Immature natural killer cell (primary cell): ENCODE measurements around the gene PRCC. TPM values are rescaled to one million over a fixed set of nuclear protein-coding genes. Genes with fewer than 3 reads are reported as not detected.

Experiments used
- DNase-seq, 3 donors: peaks; one replicate each; pipeline ENCODE4 v3.0.0; 2022; ENCODE audit warnings: mixed read lengths in 1 of 3
- H3K27ac Mint-ChIP-seq, 6 donors: one replicate each; pipeline ENCODE4 v1.8.0; 2020; ENCODE audit warnings: mixed read lengths in 6 of 6, mild to moderate bottlenecking in 5 of 6, inconsistent platforms in 4 of 6, moderate library complexity in 3 of 6
- H3K27me3 Mint-ChIP-seq, 3 donors: one replicate each; pipeline ENCODE4 v1.8.0; 2020 to 2021; ENCODE audit warnings: low read depth in 3 of 3, mild to moderate bottlenecking in 3 of 3, mixed read lengths in 3 of 3, moderate library complexity in 3 of 3, inconsistent platforms in 1 of 3
- H3K36me3 Mint-ChIP-seq, 3 donors: one replicate each; pipeline ENCODE4 v1.8.0; 2020; ENCODE audit warnings: mixed read lengths in 3 of 3, inconsistent platforms in 2 of 3, mild to moderate bottlenecking in 2 of 3
- H3K4me1 Mint-ChIP-seq, 2 donors: one replicate each; pipeline ENCODE4 v1.8.0; 2020; ENCODE audit warnings: inconsistent platforms in 2 of 2, mild to moderate bottlenecking in 2 of 2, mixed read lengths in 2 of 2, moderate library complexity in 1 of 2
- H3K4me3 Mint-ChIP-seq, 5 donors: one replicate each; pipeline ENCODE4 v1.8.0; 2020; ENCODE audit warnings: mild to moderate bottlenecking in 5 of 5, mixed read lengths in 5 of 5, inconsistent platforms in 3 of 5, moderate library complexity in 3 of 5
- H3K9me3 Mint-ChIP-seq, 6 donors: one replicate each; pipeline ENCODE4 v1.8.0; 2020; ENCODE audit warnings: mild to moderate bottlenecking in 6 of 6, mixed read lengths in 6 of 6, inconsistent platforms in 4 of 6, moderate library complexity in 3 of 6
- polyA plus RNA-seq, 3 donors: library from polyadenylated mRNA; unstranded; fragments of 300-500 nt; fragmentation: Illumina TruSeq; gene quantifications; one replicate each; pipeline ENCODE4 v1.2.3, GENCODE V29; 2021

The PRCC gene
- polyA plus RNA-seq, 3 donors from 2014 or later: 25.9 to 55.6 (median 32.8) TPM

DNA sequence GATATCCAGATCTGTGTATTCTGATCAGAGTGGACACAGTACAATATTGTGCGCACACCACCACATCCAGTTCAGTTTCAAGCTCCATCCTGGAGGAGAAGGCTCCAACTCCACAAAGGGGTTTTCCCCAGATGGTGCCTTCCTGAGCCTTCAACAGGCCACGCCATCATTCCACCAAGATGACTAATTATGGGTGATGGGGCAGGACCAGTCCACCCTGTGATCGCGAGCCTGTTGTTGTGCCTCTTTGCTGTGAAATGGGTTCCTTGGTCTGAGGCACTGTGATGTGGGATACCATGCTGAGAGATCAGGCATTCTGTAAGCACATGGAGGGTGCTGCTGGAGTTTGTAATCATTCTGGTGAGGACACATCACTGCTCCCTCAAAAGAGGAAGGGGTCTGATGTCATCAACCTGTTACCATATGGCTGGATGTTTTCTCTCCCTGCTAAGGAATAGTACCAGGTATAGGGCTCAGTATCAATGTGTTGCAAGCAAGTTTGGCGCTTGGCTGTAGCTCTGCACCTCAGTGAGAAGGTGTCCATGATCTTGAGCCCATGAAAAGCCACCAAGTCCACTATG is 56.0 kb downstream of the PRCC start:
- Mint-ChIP-seq H3K9me3 (no peaks in the 10 kb centered on the region), H3K27me3 (peaks cover 0 to 5% (median 4%) of the 10 kb centered on the region in 3 donors), H3K36me3 (peaks cover 0 to 9% (median 0%) of the 10 kb centered on the region in 3 donors), H3K4me3 (no peak overlapping the region), H3K4me1 (peaks cover 14 to 16% of the 10 kb centered on the region in 2 donors), H3K27ac (peak overlapping the region in 4 of 6 donors; percentile 20 to 83 (median 78))
- DNase-seq: no peak

DNA sequence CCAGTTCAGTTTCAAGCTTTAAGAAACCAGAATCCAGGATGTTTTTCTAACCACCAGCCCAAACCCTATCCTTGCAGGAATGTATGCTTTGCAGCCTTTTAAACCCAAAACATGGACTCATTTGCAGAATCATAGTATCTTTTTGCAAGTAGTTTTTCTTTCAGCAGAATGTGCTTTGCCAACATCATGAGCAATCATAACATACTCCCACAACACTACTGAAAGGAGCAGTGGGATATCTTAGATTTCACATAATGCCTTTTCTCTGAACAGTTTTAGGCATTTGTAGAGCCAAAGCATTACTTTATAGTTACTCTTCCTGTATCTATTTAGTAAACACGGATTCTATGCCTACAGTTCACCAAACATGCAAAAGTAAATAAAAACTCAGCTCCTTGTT is 59.3 kb downstream of the PRCC start:
- peaks cover 0 to 5% (median 0%) of the 10 kb centered on the region in 3 donors for H3K36me3 Mint-ChIP-seq
- H3K9me3 Mint-ChIP-seq: no peaks in the 10 kb centered on the region
- DNase-seq: no peak
- peaks cover 0 to 8% (median 0%) of the 10 kb centered on the region in 3 donors for H3K27me3 Mint-ChIP-seq
- H3K4me1 Mint-ChIP-seq: peaks cover 6% of the 10 kb centered on the region in 2 donors
- no peak overlapping the region for H3K4me3 Mint-ChIP-seq
- no peak overlapping the region for H3K27ac Mint-ChIP-seq

DNA sequence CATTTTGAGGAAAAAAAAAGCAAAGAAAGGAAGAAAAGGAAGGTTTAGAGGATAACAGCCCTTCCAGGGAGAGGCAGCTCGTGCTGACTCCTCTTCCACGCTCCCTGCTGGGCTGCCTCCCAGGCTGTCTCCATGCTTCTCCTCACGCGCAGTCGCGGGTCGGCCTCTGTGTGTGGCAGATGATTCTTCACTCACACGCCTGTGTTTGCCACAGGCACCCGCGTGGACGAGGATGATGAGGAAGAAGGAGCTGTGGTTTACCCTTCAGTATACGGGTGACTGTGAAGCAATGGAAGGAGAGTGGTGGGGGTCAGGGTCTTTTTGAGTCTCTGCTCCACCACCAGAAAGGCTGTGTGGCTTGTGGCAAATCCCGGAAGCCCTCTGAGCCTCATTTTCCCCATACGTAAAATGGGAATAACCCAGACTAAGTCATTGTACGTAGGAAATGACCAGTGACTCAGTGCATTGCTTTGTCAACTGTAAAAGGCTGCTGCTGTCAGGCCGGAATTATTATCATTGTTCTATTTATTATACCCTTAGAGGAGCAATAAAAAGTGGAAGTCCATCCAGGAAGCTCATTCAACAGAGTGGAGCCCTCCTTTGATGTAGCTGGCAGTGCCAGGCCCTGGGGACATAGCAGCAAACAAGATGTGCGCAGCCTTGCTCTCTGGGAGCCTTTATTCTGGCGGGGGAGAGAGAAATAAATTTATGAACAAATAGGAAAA is 61.2 kb downstream of the PRCC start:
- no peaks in the 10 kb centered on the region for H3K9me3 Mint-ChIP-seq
- peaks cover 0 to 10% (median 0%) of the 10 kb centered on the region in 3 donors for H3K27me3 Mint-ChIP-seq
- no peak for DNase-seq
- H3K27ac Mint-ChIP-seq: peak overlapping the region in 2 of 6 donors; percentile 71 to 76
- H3K36me3 Mint-ChIP-seq: peaks cover 0 to 5% (median 0%) of the 10 kb centered on the region in 3 donors
- no peaks in the 10 kb centered on the region for H3K4me1 Mint-ChIP-seq
- H3K4me3 Mint-ChIP-seq: no peak overlapping the region

DNA sequence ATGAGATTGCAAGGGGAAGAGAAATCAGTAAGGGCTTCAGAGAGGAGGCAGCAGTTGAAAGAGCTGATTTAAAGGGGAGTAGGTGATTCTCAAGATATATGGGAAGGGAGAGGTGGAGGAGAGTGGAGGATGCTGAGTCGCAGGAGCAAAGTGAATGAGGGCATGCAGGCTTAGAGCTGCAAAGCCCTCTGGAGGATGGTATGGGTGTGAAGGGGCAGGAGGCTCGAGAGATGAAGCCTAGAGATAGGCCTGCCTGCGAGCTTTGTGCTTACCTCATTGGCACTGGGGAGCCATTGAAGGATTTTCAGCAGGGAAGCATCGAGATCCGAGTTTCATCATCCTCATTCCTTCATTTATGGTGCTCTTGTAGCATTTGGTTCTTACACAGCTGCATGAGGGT is 65.1 kb downstream of the PRCC start:
- Mint-ChIP-seq H3K9me3 (no peaks in the 10 kb centered on the region), H3K36me3 (no peaks in the 10 kb centered on the region), H3K4me3 (no peak overlapping the region), H3K4me1 (no peaks in the 10 kb centered on the region), H3K27ac (peak overlapping the region in 2 of 6 donors; percentile 3 to 19), H3K27me3 (peaks cover 0 to 16% (median 4%) of the 10 kb centered on the region in 3 donors)
- no peak for DNase-seq

DNA sequence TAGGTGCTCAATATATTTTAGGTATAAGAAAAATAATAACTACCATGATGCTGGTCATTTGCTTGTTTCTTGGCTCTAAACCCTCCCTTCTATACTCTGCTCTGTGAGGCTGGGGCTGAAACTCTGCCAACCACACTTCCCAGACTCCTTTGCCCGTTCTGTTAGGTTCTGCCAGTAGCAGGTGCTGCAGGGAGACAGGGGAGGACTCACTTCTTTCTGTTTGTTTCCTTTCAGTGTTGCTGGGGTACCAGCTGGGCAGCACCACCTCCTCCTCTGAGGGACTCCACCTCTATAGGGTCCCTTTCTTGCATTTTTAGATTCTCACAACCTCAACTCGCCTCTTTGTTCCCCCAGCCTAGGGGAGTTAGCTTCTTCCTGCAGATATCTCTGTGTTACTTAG is 66.3 kb downstream of the PRCC start:
- H3K36me3 Mint-ChIP-seq: no peaks in the 10 kb centered on the region
- H3K4me1 Mint-ChIP-seq: peaks cover under 1% of the 10 kb centered on the region in 2 donors
- no peaks in the 10 kb centered on the region for H3K9me3 Mint-ChIP-seq
- peak overlapping the region in 3 of 6 donors; percentile 0 to 54 (median 47) for H3K27ac Mint-ChIP-seq
- no peak for DNase-seq
- H3K4me3 Mint-ChIP-seq: no peak overlapping the region
- H3K27me3 Mint-ChIP-seq: peaks cover 0 to 18% (median 4%) of the 10 kb centered on the region in 3 donors

DNA sequence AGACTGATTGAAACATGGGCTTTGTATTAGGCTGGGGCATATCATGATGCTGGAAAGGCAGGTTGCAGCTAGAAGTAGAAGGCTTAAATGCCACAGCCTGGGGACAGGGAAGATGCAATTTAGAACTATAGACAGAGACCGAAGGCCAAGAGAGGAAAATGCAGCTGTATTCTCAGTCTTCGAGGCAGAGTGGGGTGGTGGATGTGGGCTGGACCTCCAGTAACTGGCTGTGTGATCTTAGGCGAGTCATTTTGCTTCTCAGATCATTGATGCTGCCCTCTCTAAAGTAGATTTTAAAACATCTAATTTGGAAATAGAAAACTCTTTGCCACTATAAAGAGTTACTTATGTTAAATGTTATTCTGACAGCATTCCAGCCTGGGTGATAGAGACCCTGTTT is 67.0 kb downstream of the PRCC start:
- peak overlapping the region in 3 of 6 donors; percentile 30 to 47 (median 32) for H3K27ac Mint-ChIP-seq
- peaks cover 2 to 18% (median 4%) of the 10 kb centered on the region in 3 donors for H3K27me3 Mint-ChIP-seq
- H3K4me1 Mint-ChIP-seq: peaks cover 6 to 8% of the 10 kb centered on the region in 2 donors
- no peaks in the 10 kb centered on the region for H3K9me3 Mint-ChIP-seq
- H3K4me3 Mint-ChIP-seq: no peak overlapping the region
- H3K36me3 Mint-ChIP-seq: no peaks in the 10 kb centered on the region
- DNase-seq: no peak

DNA sequence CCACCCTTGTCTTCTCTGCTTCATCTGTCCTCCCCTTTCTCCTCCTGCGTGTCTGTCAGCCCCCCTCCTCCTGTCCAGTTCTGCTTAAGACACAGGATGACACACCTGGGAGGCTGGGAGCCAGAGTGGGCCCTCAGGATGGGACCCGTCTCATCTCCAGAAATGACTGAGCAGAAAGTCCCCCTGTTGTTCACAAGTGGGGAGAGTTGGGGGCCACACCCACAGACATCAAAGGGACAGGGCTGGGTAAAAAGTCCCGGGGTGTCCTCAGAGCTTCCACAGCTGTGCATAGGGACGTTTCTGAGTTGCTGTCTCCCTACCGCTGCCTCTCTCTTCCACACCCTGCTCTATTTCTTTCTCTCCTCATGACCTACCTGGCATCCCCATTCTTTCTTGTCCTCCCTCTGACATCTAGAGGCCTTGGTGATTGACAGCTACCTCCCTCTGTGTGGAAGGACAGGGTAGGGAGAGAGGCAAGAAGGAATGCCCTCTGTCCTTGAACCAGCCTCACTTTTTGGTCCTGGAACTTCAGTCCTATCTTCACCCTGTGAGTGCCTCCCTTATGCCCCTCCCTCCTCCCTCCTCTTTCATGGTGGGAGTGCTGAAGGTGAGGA is 68.8 kb downstream of the PRCC start:
- H3K36me3 Mint-ChIP-seq: no peaks in the 10 kb centered on the region
- no peaks in the 10 kb centered on the region for H3K9me3 Mint-ChIP-seq
- peaks cover 6 to 18% (median 6%) of the 10 kb centered on the region in 3 donors for H3K27me3 Mint-ChIP-seq
- peak overlapping the region in 4 of 6 donors; percentile 33 to 79 (median 60) for H3K27ac Mint-ChIP-seq
- H3K4me1 Mint-ChIP-seq: peaks cover 6 to 11% of the 10 kb centered on the region in 2 donors
- peak overlapping the region in 1 of 5 donors; percentile 55 for H3K4me3 Mint-ChIP-seq
- no peak for DNase-seq

DNA sequence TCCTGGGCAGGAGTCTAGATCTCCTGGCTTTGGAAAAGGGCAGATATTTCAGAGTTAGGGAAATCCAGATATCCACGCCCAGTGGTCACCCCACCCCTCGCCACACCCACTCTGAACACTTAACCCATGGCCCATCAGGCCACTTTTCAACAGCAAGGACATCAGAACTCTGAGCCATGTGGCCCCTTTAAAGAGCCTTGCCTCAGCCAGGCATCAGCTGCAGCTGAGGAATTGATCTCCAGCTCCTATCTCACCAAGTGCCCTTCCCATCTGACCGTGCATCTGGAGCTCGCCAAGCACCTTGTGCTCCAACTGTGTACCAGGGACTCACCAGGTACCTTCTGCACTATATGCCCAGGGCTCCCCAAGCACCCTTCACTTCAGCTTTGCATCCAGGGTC is 69.6 kb downstream of the PRCC start:
- Mint-ChIP-seq H3K27ac (peak overlapping the region in 2 of 6 donors; percentile 46 to 79), H3K9me3 (no peaks in the 10 kb centered on the region), H3K36me3 (no peaks in the 10 kb centered on the region), H3K27me3 (peaks cover 6 to 11% (median 6%) of the 10 kb centered on the region in 3 donors), H3K4me3 (no peak overlapping the region), H3K4me1 (peaks cover 6 to 11% of the 10 kb centered on the region in 2 donors)
- DNase-seq: no peak

DNA sequence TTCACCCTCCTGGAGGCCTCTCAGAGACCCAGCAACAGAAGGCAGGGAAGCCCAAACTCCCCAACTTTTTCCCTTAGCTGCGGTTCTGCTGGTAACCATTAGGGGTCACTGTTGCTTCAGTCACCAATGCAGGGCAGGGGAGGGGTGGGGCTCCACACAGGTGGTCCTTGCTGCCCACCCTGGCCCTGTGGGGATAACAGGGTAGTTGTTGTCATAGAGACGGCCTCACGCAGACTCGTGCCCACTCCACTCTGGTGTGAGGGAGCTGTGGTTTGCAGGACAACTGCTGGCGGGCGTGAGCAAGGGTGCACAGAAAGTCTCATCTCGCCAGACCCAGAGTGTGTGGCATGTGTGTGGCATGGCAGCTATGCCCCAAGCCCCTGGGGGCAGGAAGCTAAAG is 71.6 kb downstream of the PRCC start:
- peaks cover 7 to 21% (median 14%) of the 10 kb centered on the region in 3 donors for H3K27me3 Mint-ChIP-seq
- H3K4me1 Mint-ChIP-seq: peaks cover 7 to 11% of the 10 kb centered on the region in 2 donors
- H3K27ac Mint-ChIP-seq: peak overlapping the region in 5 of 6 donors; percentile 25 to 80 (median 68)
- no peaks in the 10 kb centered on the region for H3K9me3 Mint-ChIP-seq
- H3K4me3 Mint-ChIP-seq: peak overlapping the region in 1 of 5 donors; percentile 34
- peak; percentile 64 to 73 (median 69) for DNase-seq
- no peaks in the 10 kb centered on the region for H3K36me3 Mint-ChIP-seq

DNA sequence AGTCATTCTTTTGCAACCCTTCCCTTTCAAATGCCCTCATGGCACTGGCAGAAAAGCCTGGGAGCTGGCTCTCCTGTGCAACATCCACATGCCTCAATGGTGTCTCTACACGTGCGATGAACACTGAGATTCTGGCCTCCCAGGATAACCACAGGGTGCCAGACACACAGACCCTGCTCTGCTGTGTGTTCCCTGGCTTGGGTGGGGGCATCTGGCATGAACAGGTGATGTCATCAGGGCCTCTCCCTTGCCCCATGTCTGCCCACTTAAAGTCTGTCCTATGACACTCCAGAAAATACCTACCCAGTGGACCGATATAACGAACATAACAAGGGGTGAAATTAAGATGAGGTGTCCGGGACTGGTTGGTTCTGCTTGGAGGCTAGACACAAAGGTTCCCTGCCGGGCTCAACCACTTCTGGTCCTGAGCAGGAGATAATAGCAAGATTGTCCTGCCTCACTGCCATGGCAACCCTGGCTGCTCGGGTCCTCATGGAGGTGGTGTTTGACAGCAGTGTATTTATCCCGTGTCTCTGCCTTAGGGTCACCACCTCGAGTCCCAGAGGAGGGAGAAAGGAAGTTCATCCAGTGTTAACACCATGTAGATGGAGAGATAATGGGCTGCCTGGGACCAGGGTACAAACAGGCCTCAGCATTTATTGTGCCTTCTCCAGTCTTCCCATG is 72.2 kb downstream of the PRCC start:
- Mint-ChIP-seq H3K4me1 (peaks cover 12 to 13% of the 10 kb centered on the region in 2 donors), H3K36me3 (no peaks in the 10 kb centered on the region), H3K4me3 (no peak overlapping the region), H3K27me3 (peaks cover 11 to 23% (median 17%) of the 10 kb centered on the region in 3 donors), H3K9me3 (no peaks in the 10 kb centered on the region), H3K27ac (peak overlapping the region in 5 of 6 donors; percentile 36 to 79 (median 45))
- DNase-seq: no peak

DNA sequence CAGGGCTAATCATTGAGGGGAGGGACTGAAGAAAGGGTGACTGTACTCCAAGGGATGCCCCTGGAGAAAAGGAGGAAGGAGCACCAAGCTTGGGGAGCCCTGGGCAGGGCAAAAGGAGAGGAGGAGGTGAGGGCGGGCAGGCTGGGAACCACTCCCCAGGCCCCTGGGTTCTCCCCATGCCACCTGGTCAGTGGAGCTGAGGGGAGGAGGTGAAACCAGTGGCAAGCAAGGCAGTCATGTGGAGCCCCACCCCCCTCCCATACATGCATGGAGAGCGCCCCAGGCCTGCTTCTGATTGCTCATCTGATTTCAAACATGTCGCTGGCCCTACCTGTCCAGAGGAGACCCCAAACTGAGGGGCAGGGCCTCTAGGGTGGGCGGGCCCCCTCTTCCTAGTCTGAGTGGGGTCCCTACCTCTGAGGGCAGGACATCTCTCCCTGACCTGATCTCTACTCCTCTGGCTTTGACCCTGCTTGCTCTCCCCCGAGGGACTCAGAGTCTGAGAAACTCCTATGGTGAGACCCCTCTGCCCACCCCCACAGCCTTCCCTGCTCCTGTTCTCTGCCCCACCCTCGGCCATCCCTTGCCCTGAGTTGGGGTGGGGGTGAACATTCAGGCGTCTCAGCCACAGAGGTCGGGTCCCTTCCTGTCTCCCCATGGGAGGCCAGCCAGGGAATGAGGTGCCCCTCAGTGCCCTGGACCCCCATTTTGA is 73.0 kb downstream of the PRCC start:
- H3K9me3 Mint-ChIP-seq: no peaks in the 10 kb centered on the region
- H3K4me3 Mint-ChIP-seq: no peak overlapping the region
- peaks cover 13 to 24% (median 19%) of the 10 kb centered on the region in 3 donors for H3K27me3 Mint-ChIP-seq
- no peak for DNase-seq
- peaks cover 17 to 21% of the 10 kb centered on the region in 2 donors for H3K4me1 Mint-ChIP-seq
- no peaks in the 10 kb centered on the region for H3K36me3 Mint-ChIP-seq
- no peak overlapping the region for H3K27ac Mint-ChIP-seq

DNA sequence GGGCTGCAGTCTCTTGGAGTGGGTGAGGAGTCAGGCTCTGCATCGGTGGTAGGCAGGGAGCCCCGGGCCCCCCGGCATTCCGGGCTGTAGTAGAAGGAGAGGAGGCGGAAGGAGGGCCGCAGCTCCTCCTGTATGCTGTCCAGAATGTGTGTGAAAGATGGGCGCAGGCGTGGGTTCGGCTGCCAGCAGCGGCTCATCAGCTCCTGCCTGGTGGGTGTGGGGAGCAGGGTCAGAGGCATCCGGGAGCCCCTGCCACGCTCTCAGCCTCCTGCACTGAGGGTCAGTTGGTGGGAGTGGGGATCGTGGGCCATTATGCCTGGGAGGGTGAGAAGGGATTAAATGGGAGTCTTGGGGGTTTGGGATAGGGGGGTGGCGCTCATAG is 73.6 kb downstream of the PRCC start:
- no peaks in the 10 kb centered on the region for H3K36me3 Mint-ChIP-seq
- H3K9me3 Mint-ChIP-seq: no peaks in the 10 kb centered on the region
- no peak overlapping the region for H3K27ac Mint-ChIP-seq
- peaks cover 15 to 24% (median 24%) of the 10 kb centered on the region in 3 donors for H3K27me3 Mint-ChIP-seq
- H3K4me3 Mint-ChIP-seq: no peak overlapping the region
- DNase-seq: no peak
- H3K4me1 Mint-ChIP-seq: peaks cover 20 to 25% of the 10 kb centered on the region in 2 donors

DNA sequence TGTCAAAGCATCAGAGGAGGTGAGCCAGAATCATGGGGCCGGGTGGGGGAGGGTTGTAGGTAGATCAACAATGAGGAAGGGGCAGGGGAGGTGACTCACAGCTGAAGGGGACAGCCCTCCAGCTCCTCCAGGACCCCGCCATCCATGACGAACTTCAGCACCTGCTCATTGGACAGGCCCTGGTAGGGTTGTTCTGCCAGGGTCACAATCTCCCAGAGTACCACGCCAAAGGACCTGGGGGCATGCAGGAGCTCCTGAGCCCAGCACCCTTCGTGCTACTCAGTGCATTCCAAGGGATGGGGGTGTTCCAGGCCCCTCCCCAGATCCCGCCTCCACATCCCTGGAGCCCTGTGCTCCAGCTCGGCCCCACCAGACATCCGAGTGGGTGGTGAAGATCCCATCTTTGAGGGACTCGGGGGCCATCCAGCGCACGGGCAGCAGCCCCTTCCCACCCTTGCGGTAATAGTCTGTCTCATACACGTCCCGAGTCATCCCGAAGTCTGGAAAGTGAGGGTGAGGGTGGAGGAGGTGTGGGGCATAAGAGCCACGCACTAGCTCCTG is 74.0 kb downstream of the PRCC start:
- DNase-seq: no peak
- Mint-ChIP-seq H3K27me3 (peaks cover 15 to 26% (median 26%) of the 10 kb centered on the region in 3 donors), H3K36me3 (no peaks in the 10 kb centered on the region), H3K9me3 (no peaks in the 10 kb centered on the region), H3K27ac (no peak overlapping the region), H3K4me3 (no peak overlapping the region), H3K4me1 (peaks cover 23 to 25% of the 10 kb centered on the region in 2 donors)
